Activated B cell treated with CpG ODN at 0.5 μM for 24 hours (primary cell): ENCODE measurements around the gene ERN1. TPM values are rescaled to one million over a fixed set of nuclear protein-coding genes. Genes with fewer than 3 reads are reported as not detected.
A peak's percentile ranks its signal among the peaks of the same experiment; 100 is the strongest.
"Not testable (repeated sequence)": the region's sequence is repeated elsewhere in the genome, so short reads cannot be mapped to it uniquely, and the experiment has no call there.

Source experiments
- ATAC-seq: fragments of 200-7000 bp; cut with Tn5 transposase; one replicate; pipeline ENCODE4 v1.10.0; 2021; ENCODE audit warnings: low read depth, mild to moderate bottlenecking, moderate library complexity
- CTCF ChIA-PET: fragments of 350-600 bp; sonication (Branson Sonifier 250); formaldehyde crosslinking; loops from one replicate; lab custom pipeline; 2021; ENCODE audit warnings: antibody characterized with exemption; lab: Charles Lee
- POLR2A ChIA-PET: fragments of 350-600 bp; sonication (Branson Sonifier 250); formaldehyde crosslinking; loops from one replicate; lab custom pipeline; 2021; ENCODE audit warnings: antibody characterized with exemption; lab: Charles Lee
- DNase-seq: peaks from one replicate; pipeline ENCODE4 v3.0.0; 2022
- H3K27ac Mint-ChIP-seq: one replicate; pipeline ENCODE4 v1.8.0; 2020; ENCODE audit warnings: mixed read lengths
- H3K27me3 Mint-ChIP-seq: one replicate; pipeline ENCODE4 v1.8.0; 2021; ENCODE audit warnings: mixed read lengths
- H3K36me3 Mint-ChIP-seq: one replicate; pipeline ENCODE4 v1.8.0; 2021; ENCODE audit warnings: low read depth, mixed read lengths
- H3K4me1 Mint-ChIP-seq: one replicate; pipeline ENCODE4 v1.8.0; 2021; ENCODE audit warnings: mixed read lengths
- H3K4me3 Mint-ChIP-seq: one replicate; pipeline ENCODE4 v1.8.0; 2020; ENCODE audit warnings: mild to moderate bottlenecking, mixed read lengths
- H3K9me3 Mint-ChIP-seq: one replicate; pipeline ENCODE4 v1.8.0; 2020; ENCODE audit warnings: mixed read lengths
- CTCF ChIP-seq: fragments of 200-600 bp; IDR thresholded peaks from one replicate; pipeline ENCODE4 v1.8.0; 2022; ENCODE audit warnings: antibody characterized with exemption, mild to moderate bottlenecking
- intact Hi-C: fragments of 100-400 bp; cut with micrococcal nuclease; formaldehyde crosslinking; loops from one replicate; pipeline ENCODE4 v1.15.1; 2024
- total RNA-seq: library from RNA; stranded (reverse); gene quantifications from 2 replicates; pipeline ENCODE4 v1.2.3, GENCODE V29; 2022

ERN1 gene
- 11.9 and 12.9 TPM in 2 replicates for total RNA-seq

DNA sequence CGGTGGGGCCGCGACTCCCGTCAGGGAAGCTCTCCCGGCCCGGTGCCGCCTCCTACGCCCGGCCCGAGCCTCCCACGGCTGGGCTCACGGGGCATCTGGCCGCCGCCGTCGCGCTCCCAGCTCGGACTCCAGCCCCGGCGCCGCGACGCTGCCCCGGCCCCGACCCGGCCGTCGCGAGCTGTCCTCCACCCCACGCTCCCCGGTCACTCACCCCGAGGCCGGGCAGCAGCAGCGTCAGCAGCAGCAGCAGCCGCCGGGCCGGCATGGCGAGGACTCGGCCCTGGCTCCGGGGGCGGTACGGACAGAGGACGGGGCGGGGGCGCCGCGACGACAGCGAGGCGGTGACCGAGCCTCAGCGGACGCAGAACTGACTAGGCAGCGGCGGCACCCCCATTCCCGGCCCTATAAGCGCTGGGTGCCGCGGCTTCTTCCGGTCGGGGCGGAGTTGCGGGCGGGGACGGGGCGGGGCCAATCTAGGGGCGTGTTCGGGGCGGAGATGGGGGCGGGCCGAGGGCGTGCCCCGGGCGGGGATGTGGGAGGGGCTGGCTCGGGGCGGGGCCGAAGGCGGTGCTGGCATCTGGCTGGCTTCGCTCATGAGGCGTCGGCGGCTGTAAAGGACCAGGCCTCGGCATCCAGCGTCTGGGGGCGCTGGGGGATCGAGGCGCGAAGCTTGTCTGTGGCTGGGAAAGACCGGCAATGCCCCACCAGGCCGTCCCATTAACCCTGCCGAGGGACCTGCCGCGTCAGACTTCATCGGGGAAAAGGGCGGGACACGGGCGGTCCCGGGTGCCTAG lies at the start of gene ERN1:
Gene ERN1 (minus strand): TSS at position 380 of the 794 bp plus-strand sequence. CDS start 115 bp downstream, at position 265.
- DNase-seq (peak; percentile 81), ATAC-seq (peak; percentile 88)
- H3K4me3 Mint-ChIP-seq = peak within 1 kb of the TSS; percentile 83
- no peak for TF ChIP-seq CTCF
- no peaks in the 10 kb centered on the region for H3K36me3 Mint-ChIP-seq
- H3K4me1 Mint-ChIP-seq = peaks cover 27% of the 10 kb centered on the region
- ChIA-PET POLR2A (interaction anchor here (0.7 to 5.7 kb wide), 20 partner anchors 7 to 377 kb away, joined by 3 to 103 read pairs (median 5); partner anchors contain the start of genes CEP95, DDX5 and ICAM2), CTCF (interaction anchor here (0.9 to 7.4 kb wide), 7 partner anchors 67 to 227 kb away, joined by 3 to 411 read pairs (median 4); partner anchors contain the start of genes CSHL1 and GH1)
- intact Hi-C loops = loop anchor here (1.0 to 5.0 kb wide), 8 partner anchors 15 to 431 kb away; partner anchors contain the start of genes CEP95, DDX5, SMARCD2 and STRADA
- H3K9me3 Mint-ChIP-seq = no peaks in the 10 kb centered on the region
- H3K27ac Mint-ChIP-seq = peak within 1 kb of the TSS; percentile 88
- peaks cover 1% of the 10 kb centered on the region for H3K27me3 Mint-ChIP-seq

GRCh38 chr17:64179024-64179423 lies 49.1 kb upstream of the ERN1 start:
- H3K4me3 Mint-ChIP-seq, DNase-seq, CTCF ChIA-PET, ATAC-seq, intact Hi-C loops, H3K9me3 Mint-ChIP-seq, H3K27me3 Mint-ChIP-seq, POLR2A ChIA-PET, H3K4me1 Mint-ChIP-seq, H3K36me3 Mint-ChIP-seq, H3K27ac Mint-ChIP-seq: not testable (repeated sequence)

DNA sequence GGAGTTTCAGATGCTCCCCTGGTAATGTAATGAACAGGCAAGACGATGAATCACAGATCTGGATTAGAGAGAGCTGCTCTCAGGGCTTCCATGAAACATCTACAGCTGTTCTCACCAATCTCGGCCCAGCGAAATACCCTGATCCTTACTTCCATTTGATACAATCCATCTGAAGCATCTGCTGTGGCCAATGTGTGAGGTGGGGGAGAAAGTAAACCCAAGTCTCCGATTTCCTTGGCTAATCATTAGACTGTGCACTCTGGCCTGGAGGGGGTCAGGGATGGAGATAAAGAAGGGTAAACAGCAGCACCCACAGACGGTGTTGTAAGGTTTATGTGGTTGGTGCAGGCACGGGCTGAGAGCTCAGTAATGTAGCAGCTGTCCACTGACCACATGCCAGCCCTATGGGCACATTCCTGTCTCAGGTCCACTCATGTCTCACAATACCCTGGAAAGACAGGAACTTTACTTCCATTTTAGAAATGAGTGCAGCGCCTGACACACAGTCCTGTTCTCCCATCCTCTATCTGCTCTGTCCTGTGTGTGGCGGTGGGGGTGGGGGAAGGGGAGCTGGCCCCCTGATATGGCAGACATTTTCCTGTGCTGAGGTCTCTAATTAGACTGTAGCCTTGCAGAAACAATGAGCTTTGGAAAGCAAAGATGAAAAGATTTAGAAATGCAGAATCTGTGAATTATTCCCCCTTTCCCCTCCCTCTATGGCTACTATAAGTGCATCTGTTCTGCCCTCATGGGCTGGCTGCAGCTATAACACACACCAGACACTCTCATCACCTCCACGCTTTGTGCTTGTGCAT lies 48.3 kb upstream of the ERN1 start:
- DNase-seq (no peak), ATAC-seq (no peak)
- POLR2A ChIA-PET = no interaction called here
- CTCF ChIA-PET = no interaction called here
- no peak overlapping the region for H3K27ac Mint-ChIP-seq
- no peaks in the 10 kb centered on the region for H3K9me3 Mint-ChIP-seq
- no peak for TF ChIP-seq CTCF
- no peaks in the 10 kb centered on the region for H3K4me1 Mint-ChIP-seq
- H3K27me3 Mint-ChIP-seq = no peaks in the 10 kb centered on the region
- peaks cover 9% of the 10 kb centered on the region for H3K36me3 Mint-ChIP-seq
- H3K4me3 Mint-ChIP-seq = no peak overlapping the region
- intact Hi-C loops = no loop called here

DNA sequence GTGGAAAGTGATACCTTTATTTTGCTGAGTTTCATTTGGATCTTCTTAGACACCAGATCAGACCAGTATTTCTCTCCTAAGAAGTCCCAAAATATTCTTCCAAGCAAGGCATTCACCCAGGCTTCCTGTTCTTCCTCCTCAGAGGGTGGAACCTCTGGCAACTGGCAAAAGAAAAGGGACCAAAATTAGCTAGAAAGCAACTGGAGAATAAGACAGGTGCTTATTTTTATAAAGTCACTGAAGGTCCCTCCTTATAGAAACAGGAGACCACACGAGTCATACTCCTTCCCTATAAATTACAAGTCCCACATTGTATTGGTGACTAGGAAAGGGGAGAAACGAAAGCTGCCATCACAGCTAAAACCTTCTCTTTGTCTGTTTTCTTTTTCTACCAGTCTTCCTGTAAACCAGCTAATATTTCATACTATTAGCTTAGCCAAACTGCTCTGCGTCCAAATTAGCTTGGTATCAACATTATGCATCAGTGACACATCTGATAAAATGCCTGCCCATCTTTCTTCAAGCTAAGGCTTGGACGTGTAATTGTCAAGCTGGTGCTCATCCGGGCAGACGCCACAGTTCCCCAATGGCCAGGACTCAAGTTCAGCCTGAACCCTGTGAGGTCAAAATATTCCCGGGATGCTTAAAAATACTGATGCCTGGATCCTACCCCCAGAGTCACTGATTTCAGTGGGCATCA lies 47.5 kb upstream of the ERN1 start:
- no peak for TF ChIP-seq CTCF
- Mint-ChIP-seq H3K36me3 (peaks cover 9% of the 10 kb centered on the region), H3K27me3 (no peaks in the 10 kb centered on the region), H3K27ac (no peak overlapping the region), H3K4me1 (no peaks in the 10 kb centered on the region), H3K9me3 (no peaks in the 10 kb centered on the region), H3K4me3 (no peak overlapping the region)
- no peak for DNase-seq
- CTCF ChIA-PET = no interaction called here
- intact Hi-C loops = no loop called here
- no peak for ATAC-seq
- POLR2A ChIA-PET = interaction anchor here (0.6 kb wide), 1 partner anchor 8 kb away, joined by 6 read pairs; no protein-coding TSS in a partner anchor

GRCh38 chr17:64176556-64176955 lies 46.6 kb upstream of the ERN1 start:
- ChIA-PET POLR2A (no interaction called here), CTCF (no interaction called here)
- no peak overlapping the region for H3K27ac Mint-ChIP-seq
- no peak for TF ChIP-seq CTCF
- ATAC-seq (no peak), DNase-seq (no peak)
- peaks cover 9% of the 10 kb centered on the region for H3K36me3 Mint-ChIP-seq
- no peaks in the 10 kb centered on the region for H3K4me1 Mint-ChIP-seq
- no peak overlapping the region for H3K4me3 Mint-ChIP-seq
- no peaks in the 10 kb centered on the region for H3K27me3 Mint-ChIP-seq
- intact Hi-C loops = no loop called here
- H3K9me3 Mint-ChIP-seq = no peaks in the 10 kb centered on the region
